Measurements from ENCODE around the gene DNAI2. TPM values are rescaled to one million over a fixed set of nuclear protein-coding genes. Genes with fewer than 3 reads are reported as not detected.

DNAI2 gene
- total and polyA plus RNA-seq, 7 experiments from 2014 or later, result 0.15 to 1.8 (median 0.88) TPM; not detected in 1

DNA sequence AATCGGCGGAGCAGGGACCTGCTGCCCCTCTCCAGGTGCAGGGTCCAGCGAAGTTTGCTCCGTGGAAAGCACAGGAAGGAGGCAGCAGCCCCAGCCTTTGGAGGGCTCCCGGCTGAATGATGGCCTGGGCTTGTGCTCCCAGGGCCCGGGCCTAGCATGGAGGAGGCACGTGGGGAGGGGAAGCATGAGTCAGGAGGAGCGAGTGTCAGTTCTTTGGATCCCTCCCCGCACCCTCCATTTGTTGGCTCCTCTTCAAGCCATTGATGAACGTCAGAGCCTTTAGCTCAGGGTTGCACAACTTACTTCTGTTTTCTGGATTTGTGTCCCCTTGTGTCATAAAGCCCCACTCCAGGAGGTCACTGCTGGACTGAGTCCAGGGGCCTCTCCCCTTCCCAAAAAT is 34.9 kb upstream of the DNAI2 start:
- ATAC-seq, result peak; percentile 79
- H3K9me3 Mint-ChIP-seq, result no peaks in the 10 kb centered on the region

DNA sequence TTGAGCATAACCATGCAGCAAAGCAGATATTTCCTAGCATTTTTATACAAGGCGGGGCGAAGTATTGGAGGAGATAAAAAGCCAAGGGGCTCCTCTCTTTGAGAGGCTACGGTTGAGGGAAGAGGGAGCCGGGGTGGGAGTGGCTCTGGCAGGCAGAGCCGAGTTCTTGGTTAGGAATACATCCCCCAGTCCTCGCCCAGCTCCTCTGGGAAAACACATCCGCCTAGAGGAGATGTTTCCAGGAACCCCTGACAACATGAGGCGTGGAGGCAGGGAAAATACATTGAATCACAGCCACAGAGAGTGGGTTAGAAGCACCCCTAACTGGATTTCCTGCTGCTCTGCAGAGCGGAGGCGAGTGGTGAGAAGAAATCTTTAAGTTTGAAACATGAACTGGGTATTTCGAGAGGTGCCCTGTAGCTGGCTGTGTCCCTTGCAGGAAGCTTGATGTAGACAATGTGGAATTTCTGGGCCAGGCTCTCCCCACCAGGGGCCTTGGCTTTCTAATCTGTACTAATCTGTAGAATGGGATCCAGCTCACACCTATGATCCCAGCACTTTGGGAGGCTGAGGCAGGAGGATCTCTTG is 33.3 kb upstream of the DNAI2 start:
- Mint-ChIP-seq H3K4me1 (peaks cover 0 to 2% (median 0%) of the 10 kb centered on the region in 7 donors), H3K36me3 (peaks cover 0 to 8% (median 5%) of the 10 kb centered on the region in 5 donors), H3K9me3 (no peaks in the 10 kb centered on the region), H3K4me3 (no peak overlapping the region), H3K27me3 (no peaks in the 10 kb centered on the region), H3K27ac (peak overlapping the region in 1 of 9 donors; percentile 8)
- no peaks in the 10 kb centered on the region for H3K27me3 ChIP-seq (ENCODE audit: control insufficient read depth in 2 of 2, insufficient read depth in 2 of 2, low read length in 2 of 2)
- intact Hi-C loops (cut with micrococcal nuclease), result no loop called here
- CTCF ChIA-PET, result no interaction called here
- no peak overlapping the region for H3K4me3 ChIP-seq (ENCODE audit: low read length)
- POLR2A ChIA-PET, result no interaction called here
- H3K9me3 ChIP-seq (ENCODE audit: control insufficient read depth in 2 of 3, low read length in 3 of 3), result no peaks in the 10 kb centered on the region
- no peak for DNase-seq
- ATAC-seq, result no peak
- H3K27ac ChIP-seq (ENCODE audit: low read depth, low read length), result no peak overlapping the region
- peaks cover 0 to 4% (median 0%) of the 10 kb centered on the region in 3 experiments for H3K36me3 ChIP-seq (ENCODE audit: control insufficient read depth in 2 of 3, insufficient read depth in 3 of 3, low read length in 3 of 3)
- no peaks in the 10 kb centered on the region for H3K4me1 ChIP-seq (ENCODE audit: control insufficient read depth in 2 of 2, insufficient read depth in 2 of 2, low read length in 2 of 2)

More for the DNA sequence above, 34.9 kb upstream of the DNAI2 start:
- H3K4me3 Mint-ChIP-seq, result no peak overlapping the region
- CTCF ChIA-PET, result interaction anchor here (0.5 to 0.7 kb wide), 2 partner anchors 8 to 133 kb away, joined by 3 read pairs; no protein-coding TSS in a partner anchor
- DNase-seq, result no peak
- H3K4me1 ChIP-seq (ENCODE audit: control insufficient read depth in 2 of 2, insufficient read depth in 2 of 2, low read length in 2 of 2), result no peaks in the 10 kb centered on the region
- peaks cover 0 to 4% (median 0%) of the 10 kb centered on the region in 3 experiments for H3K36me3 ChIP-seq (ENCODE audit: control insufficient read depth in 2 of 3, insufficient read depth in 3 of 3, low read length in 3 of 3)
- H3K4me1 Mint-ChIP-seq, result peaks cover 0 to 2% (median 0%) of the 10 kb centered on the region in 7 donors
- H3K9me3 ChIP-seq (ENCODE audit: control insufficient read depth in 2 of 3, low read length in 3 of 3), result no peaks in the 10 kb centered on the region
- intact Hi-C loops (cut with micrococcal nuclease), result no loop called here
- no peak overlapping the region for H3K4me3 ChIP-seq (ENCODE audit: low read length)
- POLR2A ChIA-PET, result no interaction called here
- H3K27ac Mint-ChIP-seq, result no peak overlapping the region
- H3K27ac ChIP-seq (ENCODE audit: low read depth, low read length), result no peak overlapping the region
- no peaks in the 10 kb centered on the region for H3K27me3 ChIP-seq (ENCODE audit: control insufficient read depth in 2 of 2, insufficient read depth in 2 of 2, low read length in 2 of 2)
- H3K36me3 Mint-ChIP-seq, result peaks cover 0 to 8% (median 5%) of the 10 kb centered on the region in 5 donors
- no peaks in the 10 kb centered on the region for H3K27me3 Mint-ChIP-seq

DNA sequence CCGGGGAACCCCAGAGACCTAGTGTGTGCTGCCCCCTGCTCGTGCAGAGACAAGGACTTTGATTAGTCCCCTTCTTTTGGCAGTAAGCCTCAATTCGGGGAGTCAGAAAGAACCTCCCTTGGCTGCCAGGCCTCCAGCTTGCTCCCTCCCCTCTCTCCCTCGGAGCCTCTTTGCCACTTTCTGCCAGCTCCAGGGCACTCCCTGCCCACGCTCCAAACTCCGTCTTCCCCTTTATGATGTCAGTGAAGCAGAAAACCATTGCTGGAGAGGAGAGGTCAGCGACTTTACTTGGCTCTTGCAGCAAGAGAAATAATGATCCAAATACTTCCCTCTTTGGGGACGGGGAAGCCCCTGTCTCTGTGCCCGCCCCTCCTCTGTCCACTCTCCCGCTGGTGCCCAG is 32.6 kb upstream of the DNAI2 start:
- ChIA-PET POLR2A (no interaction called here), CTCF (no interaction called here)
- H3K9me3 ChIP-seq (ENCODE audit: control insufficient read depth in 2 of 3, low read length in 3 of 3), result no peaks in the 10 kb centered on the region
- H3K4me1 Mint-ChIP-seq, result peaks cover 0 to 3% (median 0%) of the 10 kb centered on the region in 7 donors
- H3K27me3 ChIP-seq (ENCODE audit: control insufficient read depth in 2 of 2, insufficient read depth in 2 of 2, low read length in 2 of 2), result no peaks in the 10 kb centered on the region
- no peaks in the 10 kb centered on the region for H3K27me3 Mint-ChIP-seq
- intact Hi-C loops (cut with micrococcal nuclease), result no loop called here
- H3K4me3 ChIP-seq (ENCODE audit: low read length), result no peak overlapping the region
- peaks cover 0 to 8% (median 5%) of the 10 kb centered on the region in 5 donors for H3K36me3 Mint-ChIP-seq
- H3K9me3 Mint-ChIP-seq, result no peaks in the 10 kb centered on the region
- DNase-seq (no peak), ATAC-seq (no peak)
- H3K4me1 ChIP-seq (ENCODE audit: control insufficient read depth in 2 of 2, insufficient read depth in 2 of 2, low read length in 2 of 2), result no peaks in the 10 kb centered on the region
- H3K36me3 ChIP-seq (ENCODE audit: control insufficient read depth in 2 of 3, insufficient read depth in 3 of 3, low read length in 3 of 3), result peaks cover 0 to 4% (median 0%) of the 10 kb centered on the region in 3 experiments
- no peak overlapping the region for H3K4me3 Mint-ChIP-seq
- no peak overlapping the region for H3K27ac ChIP-seq (ENCODE audit: low read depth, low read length)
- no peak overlapping the region for H3K27ac Mint-ChIP-seq

DNA sequence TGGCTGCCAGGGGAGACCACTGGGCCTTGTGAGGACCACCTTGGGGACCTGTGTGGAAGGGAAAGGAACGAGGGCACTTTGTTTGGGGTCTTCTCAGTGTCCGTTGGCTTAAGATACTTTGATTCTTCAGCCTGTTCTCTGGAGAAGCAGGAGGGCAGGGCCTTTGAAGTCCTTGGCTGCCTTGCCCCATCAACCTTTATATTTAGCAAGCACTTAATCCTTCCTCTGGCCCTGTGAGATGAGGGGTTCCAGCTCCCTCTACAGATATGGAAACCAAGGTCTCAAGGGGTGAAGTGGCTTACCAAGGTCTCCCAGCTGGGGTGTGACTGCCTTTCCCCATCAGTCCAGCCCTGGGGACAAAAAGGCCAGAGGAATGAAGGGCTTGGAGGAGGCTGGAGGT is 32.2 kb upstream of the DNAI2 start:
- DNase-seq (no peak), ATAC-seq (no peak)
- Histone ChIP-seq H3K9me3 (ENCODE audit: control insufficient read depth in 2 of 3, low read length in 3 of 3) (no peaks in the 10 kb centered on the region), H3K27me3 (ENCODE audit: control insufficient read depth in 2 of 2, insufficient read depth in 2 of 2, low read length in 2 of 2) (no peaks in the 10 kb centered on the region), H3K4me1 (ENCODE audit: control insufficient read depth in 2 of 2, insufficient read depth in 2 of 2, low read length in 2 of 2) (no peaks in the 10 kb centered on the region), H3K4me3 (ENCODE audit: low read length) (no peak overlapping the region), H3K27ac (ENCODE audit: low read depth, low read length) (no peak overlapping the region), H3K36me3 (ENCODE audit: control insufficient read depth in 2 of 3, insufficient read depth in 3 of 3, low read length in 3 of 3) (peaks cover 0 to 4% (median 0%) of the 10 kb centered on the region in 3 experiments)
- Mint-ChIP-seq H3K36me3 (peaks cover 0 to 8% (median 5%) of the 10 kb centered on the region in 5 donors), H3K27me3 (no peaks in the 10 kb centered on the region), H3K4me3 (no peak overlapping the region), H3K4me1 (peaks cover 0 to 3% (median 0%) of the 10 kb centered on the region in 7 donors), H3K9me3 (no peaks in the 10 kb centered on the region), H3K27ac (no peak overlapping the region)
- ChIA-PET POLR2A (no interaction called here), CTCF (no interaction called here)
- intact Hi-C loops (cut with micrococcal nuclease), result no loop called here

DNA sequence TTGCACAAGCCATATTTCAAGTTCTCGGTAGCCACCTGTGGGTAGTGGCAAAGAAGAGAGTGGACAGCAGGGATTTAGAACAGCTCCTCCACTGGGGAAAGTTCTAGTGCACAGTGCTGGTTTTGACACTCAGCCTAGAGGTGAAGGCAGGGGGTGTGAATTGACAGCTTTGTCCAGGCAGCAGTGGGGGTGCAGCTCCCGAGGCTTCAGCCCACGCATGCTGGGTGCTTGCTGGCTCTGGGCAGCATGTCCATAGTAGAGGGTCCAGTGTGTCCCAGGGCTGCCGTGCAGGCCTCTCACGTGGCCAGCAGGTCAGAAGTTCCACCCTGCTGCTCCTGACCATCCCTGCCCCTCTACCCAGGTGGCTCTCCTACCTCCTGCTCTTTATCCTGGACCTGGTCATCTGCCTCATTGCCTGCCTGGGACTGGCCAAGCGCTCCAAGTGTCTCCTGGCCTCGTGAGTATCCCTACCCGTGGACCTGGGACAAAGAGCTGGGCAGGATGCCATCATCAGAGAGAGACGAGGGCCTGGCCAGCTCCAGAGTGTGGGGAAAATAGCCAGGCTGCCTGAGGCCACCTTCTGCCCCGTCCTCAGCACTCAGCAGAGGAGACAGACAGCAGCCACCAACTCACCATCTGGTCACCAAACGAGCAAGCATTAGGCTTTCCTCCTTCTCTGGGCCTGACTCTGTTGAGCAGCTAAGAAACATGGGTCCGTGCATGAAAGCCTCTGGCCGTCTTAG is 30.9 kb upstream of the DNAI2 start:
- DNase-seq, result no peak
- intact Hi-C loops (cut with micrococcal nuclease), result no loop called here

DNA sequence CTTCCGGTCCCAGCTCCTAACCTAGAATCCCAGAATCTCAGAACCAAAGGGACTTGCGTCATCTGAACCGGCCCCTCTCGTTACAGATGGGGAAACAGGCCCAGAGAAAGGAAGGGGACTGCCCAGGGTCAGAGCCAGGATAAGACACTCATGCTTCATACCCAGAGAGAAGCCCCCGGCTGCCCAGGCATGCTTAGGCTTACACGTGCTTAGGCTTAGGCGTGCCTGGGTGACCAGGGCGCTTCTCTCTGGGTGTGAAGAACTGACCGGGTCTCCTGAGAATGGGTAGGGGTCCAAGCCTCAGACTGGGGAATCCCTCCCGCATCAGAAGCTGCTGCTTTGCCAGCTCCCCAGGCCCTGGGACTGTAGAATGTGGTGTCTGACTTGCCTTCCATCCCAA is 29.9 kb upstream of the DNAI2 start:
- no peak overlapping the region for H3K27ac Mint-ChIP-seq
- CTCF ChIA-PET, result no interaction called here
- Histone ChIP-seq H3K4me3 (ENCODE audit: low read length) (no peak overlapping the region), H3K4me1 (ENCODE audit: control insufficient read depth in 2 of 2, insufficient read depth in 2 of 2, low read length in 2 of 2) (no peaks in the 10 kb centered on the region), H3K9me3 (ENCODE audit: control insufficient read depth in 2 of 3, low read length in 3 of 3) (no peaks in the 10 kb centered on the region), H3K36me3 (ENCODE audit: control insufficient read depth in 2 of 3, insufficient read depth in 3 of 3, low read length in 3 of 3) (peaks cover 0 to 4% (median 0%) of the 10 kb centered on the region in 3 experiments), H3K27me3 (ENCODE audit: control insufficient read depth in 2 of 2, insufficient read depth in 2 of 2, low read length in 2 of 2) (no peaks in the 10 kb centered on the region), H3K27ac (ENCODE audit: low read depth, low read length) (no peak overlapping the region)
- POLR2A ChIA-PET, result no interaction called here
- no peaks in the 10 kb centered on the region for H3K9me3 Mint-ChIP-seq
- intact Hi-C loops (cut with micrococcal nuclease), result no loop called here
- peaks cover 0 to 8% (median 5%) of the 10 kb centered on the region in 5 donors for H3K36me3 Mint-ChIP-seq
- H3K4me1 Mint-ChIP-seq, result peaks cover 0 to 6% (median 0%) of the 10 kb centered on the region in 7 donors
- ATAC-seq (no peak), DNase-seq (no peak)
- no peak overlapping the region for H3K4me3 Mint-ChIP-seq
- H3K27me3 Mint-ChIP-seq, result no peaks in the 10 kb centered on the region

More for the DNA sequence above, 30.9 kb upstream of the DNAI2 start:
- Mint-ChIP-seq H3K27me3 (no peaks in the 10 kb centered on the region), H3K4me1 (peaks cover 0 to 3% (median 0%) of the 10 kb centered on the region in 7 donors), H3K4me3 (no peak overlapping the region), H3K36me3 (peaks cover 0 to 8% (median 5%) of the 10 kb centered on the region in 5 donors), H3K9me3 (no peaks in the 10 kb centered on the region), H3K27ac (peak overlapping the region in 1 of 9 donors; percentile 54)
- peaks cover 0 to 4% (median 0%) of the 10 kb centered on the region in 3 experiments for H3K36me3 ChIP-seq (ENCODE audit: control insufficient read depth in 2 of 3, insufficient read depth in 3 of 3, low read length in 3 of 3)
- CTCF ChIA-PET, result no interaction called here
- ATAC-seq, result no peak
- POLR2A ChIA-PET, result no interaction called here
- H3K9me3 ChIP-seq (ENCODE audit: control insufficient read depth in 2 of 3, low read length in 3 of 3), result no peaks in the 10 kb centered on the region
- H3K4me3 ChIP-seq (ENCODE audit: low read length), result no peak overlapping the region
- no peak overlapping the region for H3K27ac ChIP-seq (ENCODE audit: low read depth, low read length)
- H3K4me1 ChIP-seq (ENCODE audit: control insufficient read depth in 2 of 2, insufficient read depth in 2 of 2, low read length in 2 of 2), result no peaks in the 10 kb centered on the region
- no peaks in the 10 kb centered on the region for H3K27me3 ChIP-seq (ENCODE audit: control insufficient read depth in 2 of 2, insufficient read depth in 2 of 2, low read length in 2 of 2)
